Spinal cord (tissue), 10 donors: ENCODE measurements around the gene CACNA1G. TPM values are rescaled to one million over a fixed set of nuclear protein-coding genes. Genes with fewer than 3 reads are reported as not detected.

Experiments used
- DNase-seq, 6 donors: peaks; one replicate each; pipeline versions ENCODE4 v3.0.0 to v3.0.0-alpha.2; 2013 to 2015; ENCODE audit warnings: low spot score in 6 of 6, low read depth in 4 of 6
- H3K27ac ChIP-seq: one replicate; pipeline ENCODE4 v1.5.1; 2013; ENCODE audit warnings: low read depth, low read length, control low read depth
- H3K27me3 ChIP-seq: one replicate; pipeline ENCODE4 v1.6.1; 2013; ENCODE audit warnings: low read length; ENCODE audit not compliant: control insufficient read depth, insufficient read depth
- H3K36me3 ChIP-seq: one replicate; pipeline ENCODE4 v1.6.1; 2013; ENCODE audit warnings: low read length; ENCODE audit not compliant: control insufficient read depth, insufficient read depth
- H3K4me1 ChIP-seq: one replicate; pipeline ENCODE4 v1.6.1; 2013; ENCODE audit warnings: low read length; ENCODE audit not compliant: control insufficient read depth, insufficient read depth
- H3K4me3 ChIP-seq: one replicate; pipeline ENCODE4 v1.5.1; 2013; ENCODE audit warnings: low read depth, low read length, control low read depth
- H3K9me3 ChIP-seq: one replicate; pipeline ENCODE4 v1.6.1; 2013; ENCODE audit warnings: low read length; ENCODE audit not compliant: control insufficient read depth, insufficient read depth
- WGBS: methylation state at CpG from one replicate; pipeline ENCODE4 v1.1.5; 2013; ENCODE audit warnings: missing lambda C conversion rate; ENCODE audit not compliant: insufficient coverage; 5-methylcytosine and 5-hydroxymethylcytosine counted together
- polyA plus RNA-seq, 2 donors: library from polyadenylated mRNA; unstranded; fragments of 120-200 nt; gene quantifications; one replicate each; pipeline ENCODE4 v1.2.1, GENCODE V29; 2013; ENCODE audit not compliant: insufficient read length in 2 of 2
- total RNA-seq, 2 donors: library from RNA; depleted of rRNA in 1 of 2; stranded (reverse); fragments of 120-200 nt in 1 of 2; fragments of >200 nt in 1 of 2; gene quantifications; one replicate each; pipeline versions ENCODE4 v1.2.3 to v1.2.4, GENCODE V29; 2013 to 2014
- donor health status: healthy.

Gene CACNA1G
- total and polyA plus RNA-seq, 4 donors: 10.6 to 37.6 (median 23.2) TPM

- no peak overlapping the region for H3K4me3 ChIP-seq
- peaks cover 37% of the 10 kb centered on the region for H3K4me1 ChIP-seq
- no peaks in the 10 kb centered on the region for H3K27me3 ChIP-seq
- no peak overlapping the region for H3K27ac ChIP-seq
- 55% methylated on average over 11 of the region's 13 CpGs for WGBS
- H3K9me3 ChIP-seq: no peaks in the 10 kb centered on the region
- DNase-seq: peak in 1 of 6 donors; percentile 59
- peaks cover 70% of the 10 kb centered on the region for H3K36me3 ChIP-seq
Observed at GRCh38 chr17:50601823-50602375, 41.4 kb downstream of the CACNA1G start.

- Histone ChIP-seq H3K4me3 (no peak overlapping the region), H3K27ac (no peak overlapping the region), H3K36me3 (peaks cover 75% of the 10 kb centered on the region), H3K9me3 (no peaks in the 10 kb centered on the region), H3K27me3 (no peaks in the 10 kb centered on the region), H3K4me1 (peaks cover 37% of the 10 kb centered on the region)
- no peak for DNase-seq
- WGBS: 90% methylated on average over 17 of the region's 18 CpGs
Observed at GRCh38 chr17:50602836-50603235, 42.3 kb downstream of the CACNA1G start.

- DNase-seq: no peak
- Histone ChIP-seq H3K9me3 (no peaks in the 10 kb centered on the region), H3K36me3 (peaks cover 80% of the 10 kb centered on the region), H3K4me1 (peaks cover 38% of the 10 kb centered on the region), H3K27me3 (no peaks in the 10 kb centered on the region), H3K27ac (no peak overlapping the region), H3K4me3 (no peak overlapping the region)
- 74% methylated on average over 7 of the region's 9 CpGs for WGBS
Observed at GRCh38 chr17:50603340-50603739, 42.8 kb downstream of the CACNA1G start.

- Histone ChIP-seq H3K4me3 (no peak overlapping the region), H3K4me1 (peaks cover 50% of the 10 kb centered on the region), H3K27me3 (no peaks in the 10 kb centered on the region), H3K27ac (peak overlapping the region; percentile 43), H3K9me3 (no peaks in the 10 kb centered on the region), H3K36me3 (peaks cover 77% of the 10 kb centered on the region)
- DNase-seq: peak in 5 of 6 donors; percentile 62 to 96 (median 76)
- 13% methylated on average over 13 of the region's 13 CpGs for WGBS
Observed at GRCh38 chr17:50604513-50604912, 44.0 kb downstream of the CACNA1G start.

GRCh38 chr17:50605429-50605828, 44.9 kb downstream of the CACNA1G start:
- Histone ChIP-seq H3K27ac (no peak overlapping the region), H3K9me3 (no peaks in the 10 kb centered on the region), H3K4me3 (no peak overlapping the region), H3K36me3 (peaks cover 74% of the 10 kb centered on the region), H3K4me1 (peaks cover 59% of the 10 kb centered on the region), H3K27me3 (no peaks in the 10 kb centered on the region)
- 87% methylated on average over 3 of the region's 10 CpGs for WGBS
- DNase-seq: no peak

GRCh38 chr17:50607522-50608175, 47.1 kb downstream of the CACNA1G start:
- Histone ChIP-seq H3K36me3 (peaks cover 59% of the 10 kb centered on the region), H3K4me1 (peaks cover 53% of the 10 kb centered on the region), H3K27me3 (no peaks in the 10 kb centered on the region), H3K9me3 (no peaks in the 10 kb centered on the region), H3K27ac (no peak overlapping the region), H3K4me3 (no peak overlapping the region)
- DNase-seq: no peak
- 87% methylated on average over 6 of the region's 19 CpGs for WGBS

- peak in 2 of 6 donors; percentile 62 to 84 for DNase-seq
- H3K9me3 ChIP-seq: no peaks in the 10 kb centered on the region
- no peak overlapping the region for H3K4me3 ChIP-seq
- H3K4me1 ChIP-seq: peaks cover 60% of the 10 kb centered on the region
- H3K27me3 ChIP-seq: no peaks in the 10 kb centered on the region
- no peak overlapping the region for H3K27ac ChIP-seq
- peaks cover 52% of the 10 kb centered on the region for H3K36me3 ChIP-seq
- WGBS: 41% methylated on average over 5 of the region's 22 CpGs
Observed at GRCh38 chr17:50608700-50609379, 48.3 kb downstream of the CACNA1G start.

- Histone ChIP-seq H3K4me1 (peaks cover 60% of the 10 kb centered on the region), H3K4me3 (no peak overlapping the region), H3K27ac (no peak overlapping the region), H3K9me3 (no peaks in the 10 kb centered on the region), H3K27me3 (no peaks in the 10 kb centered on the region), H3K36me3 (peaks cover 50% of the 10 kb centered on the region)
- WGBS: 71% methylated on average over 24 of the region's 24 CpGs
- peak in 1 of 6 donors; percentile 59 for DNase-seq
Observed at GRCh38 chr17:50609380-50610074, 49.0 kb downstream of the CACNA1G start.

GRCh38 chr17:50611634-50612033, 51.1 kb downstream of the CACNA1G start:
- no peak for DNase-seq
- Histone ChIP-seq H3K4me3 (no peak overlapping the region), H3K27ac (no peak overlapping the region), H3K4me1 (peaks cover 49% of the 10 kb centered on the region), H3K9me3 (no peaks in the 10 kb centered on the region), H3K36me3 (peaks cover 40% of the 10 kb centered on the region), H3K27me3 (no peaks in the 10 kb centered on the region)
- WGBS: 97% methylated on average over 6 of the region's 6 CpGs
